ENCODE measurements around the gene TBXAS1. TPM values are rescaled to one million over a fixed set of nuclear protein-coding genes. Genes with fewer than 3 reads are reported as not detected.

The TBXAS1 gene
- total RNA-seq, 2 donors from 2014 or later = 3.6 to 10.6 TPM

DNA sequence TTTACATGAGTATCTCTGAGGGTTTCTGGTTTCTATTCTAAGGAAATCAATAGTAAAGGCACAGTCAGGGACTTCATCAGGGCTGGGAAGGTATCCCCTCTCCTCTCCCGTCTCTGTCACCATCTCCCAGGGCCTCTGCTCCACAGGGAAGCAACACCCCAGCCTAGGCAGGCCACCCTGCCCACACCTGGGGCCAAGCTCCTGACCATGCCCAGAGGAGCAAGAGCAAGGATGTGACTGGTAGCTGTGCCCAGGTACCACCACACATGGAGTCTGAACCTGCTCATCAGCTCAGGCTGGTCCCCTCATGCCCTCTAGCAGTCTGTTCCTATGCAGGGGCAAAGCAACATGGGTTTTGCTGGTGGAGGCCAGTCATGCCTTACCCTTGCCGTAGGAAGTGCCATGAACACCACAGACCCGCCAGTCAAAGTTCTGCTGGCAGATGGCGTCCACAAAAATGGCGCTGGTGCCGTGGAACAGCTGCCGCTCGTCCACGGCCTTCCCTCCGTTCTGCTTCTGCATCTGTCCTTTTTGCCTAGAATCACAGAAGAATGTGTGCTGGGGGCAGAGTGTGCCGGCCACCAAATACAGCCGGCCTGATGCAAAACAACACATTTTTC lies 196.9 kb downstream of the TBXAS1 start:
- peaks cover 11% of the 10 kb centered on the region for H3K4me1 ChIP-seq
- TF ChIP-seq, protein P1, sequence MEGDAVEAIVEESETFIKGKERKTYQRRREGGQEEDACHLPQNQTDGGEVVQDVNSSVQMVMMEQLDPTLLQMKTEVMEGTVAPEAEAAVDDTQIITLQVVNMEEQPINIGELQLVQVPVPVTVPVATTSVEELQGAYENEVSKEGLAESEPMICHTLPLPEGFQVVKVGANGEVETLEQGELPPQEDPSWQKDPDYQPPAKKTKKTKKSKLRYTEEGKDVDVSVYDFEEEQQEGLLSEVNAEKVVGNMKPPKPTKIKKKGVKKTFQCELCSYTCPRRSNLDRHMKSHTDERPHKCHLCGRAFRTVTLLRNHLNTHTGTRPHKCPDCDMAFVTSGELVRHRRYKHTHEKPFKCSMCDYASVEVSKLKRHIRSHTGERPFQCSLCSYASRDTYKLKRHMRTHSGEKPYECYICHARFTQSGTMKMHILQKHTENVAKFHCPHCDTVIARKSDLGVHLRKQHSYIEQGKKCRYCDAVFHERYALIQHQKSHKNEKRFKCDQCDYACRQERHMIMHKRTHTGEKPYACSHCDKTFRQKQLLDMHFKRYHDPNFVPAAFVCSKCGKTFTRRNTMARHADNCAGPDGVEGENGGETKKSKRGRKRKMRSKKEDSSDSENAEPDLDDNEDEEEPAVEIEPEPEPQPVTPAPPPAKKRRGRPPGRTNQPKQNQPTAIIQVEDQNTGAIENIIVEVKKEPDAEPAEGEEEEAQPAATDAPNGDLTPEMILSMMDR (IDR thresholded peaks at IDR 0.05) = no peak
- intact Hi-C loops (cut with DNase I) = no loop called here
- no peaks in the 10 kb centered on the region for H3K9me3 ChIP-seq
- H3K27me3 ChIP-seq = no peaks in the 10 kb centered on the region
- H3K4me3 ChIP-seq = no peak overlapping the region
- peaks cover 0 to 8% of the 10 kb centered on the region in 2 donors for H3K36me3 ChIP-seq (replicated peaks in 1 of 2; ENCODE audit: insufficient read depth in 1 of 2, low read depth in 2 of 2)
- DNase-seq = no peak
- H3K27ac ChIP-seq = no peak overlapping the region
- no peak for ATAC-seq
- 88 to 97% methylated on average over 12 of the region's 12 CpGs for WGBS, 2 donors

DNA sequence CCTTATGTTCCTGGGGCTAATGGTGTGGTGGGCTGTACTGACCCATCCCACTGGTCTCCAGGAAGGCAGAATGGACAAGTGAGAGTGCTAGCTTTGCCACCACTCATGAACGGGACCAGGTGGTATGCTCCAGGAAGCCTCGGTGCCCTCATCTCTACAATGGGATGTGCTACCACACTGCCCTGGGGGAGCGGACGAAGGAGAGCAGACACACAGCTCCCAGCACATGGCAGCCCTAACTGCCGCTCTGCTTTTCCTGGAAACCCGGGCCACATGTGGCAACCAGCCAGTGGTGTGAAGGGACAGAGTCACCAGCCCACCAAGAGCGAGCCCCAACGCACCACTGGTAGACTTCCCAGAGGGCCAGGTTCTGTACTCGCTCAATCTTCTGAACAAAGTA lies 197.9 kb downstream of the TBXAS1 start:
- Histone ChIP-seq H3K27me3 (no peaks in the 10 kb centered on the region), H3K27ac (no peak overlapping the region), H3K4me1 (peaks cover 11% of the 10 kb centered on the region), H3K36me3 (replicated peaks in 1 of 2; ENCODE audit: insufficient read depth in 1 of 2, low read depth in 2 of 2) (peaks cover 0 to 8% of the 10 kb centered on the region in 2 donors), H3K9me3 (no peaks in the 10 kb centered on the region), H3K4me3 (no peak overlapping the region)
- intact Hi-C loops (cut with DNase I) = no loop called here
- no peak for DNase-seq
- 94 to 96% methylated on average over 9 of the region's 9 CpGs for whole genome bisulfite sequencing, 2 donors
- TF ChIP-seq POLR2A (IDR thresholded peaks at IDR 0.05) = no peak
- TF ChIP-seq, protein P1 (IDR thresholded peaks at IDR 0.05) = no peak
- no peak for ATAC-seq

DNA sequence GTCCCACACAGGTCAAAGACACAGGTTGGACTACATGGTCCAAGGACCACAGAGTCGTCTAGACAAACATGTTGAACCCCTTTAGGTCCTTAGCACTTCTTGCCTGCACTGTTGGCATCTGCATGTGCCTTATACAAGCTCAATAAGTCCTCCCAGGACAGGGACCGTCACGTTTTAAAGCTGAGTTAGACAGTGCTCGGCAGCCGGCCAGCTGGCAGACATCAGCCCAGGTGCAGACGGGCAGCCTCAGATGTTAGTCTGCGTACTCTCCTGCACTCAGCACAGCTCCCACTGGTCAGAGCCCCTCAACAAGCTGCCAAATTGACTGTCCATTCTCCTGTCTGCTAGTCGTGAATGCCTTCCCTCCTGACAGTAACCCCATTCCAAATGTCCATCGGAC lies 198.8 kb downstream of the TBXAS1 start:
- H3K9me3 ChIP-seq = no peaks in the 10 kb centered on the region
- H3K4me1 ChIP-seq = peaks cover 4% of the 10 kb centered on the region
- ATAC-seq (no peak), DNase-seq (no peak)
- 87 to 88% methylated on average over 9 of the region's 9 CpGs for WGBS, 2 donors
- H3K27ac ChIP-seq = no peak overlapping the region
- TF ChIP-seq POLR2A (IDR thresholded peaks at IDR 0.05) = no peak
- TF ChIP-seq, protein P1 (IDR thresholded peaks at IDR 0.05) = no peak
- H3K4me3 ChIP-seq = no peak overlapping the region
- no peaks in the 10 kb centered on the region for H3K27me3 ChIP-seq
- H3K36me3 ChIP-seq (replicated peaks in 1 of 2; ENCODE audit: insufficient read depth in 1 of 2, low read depth in 2 of 2) = peaks cover 0 to 8% of the 10 kb centered on the region in 2 donors
- intact Hi-C loops (cut with DNase I) = no loop called here

DNA sequence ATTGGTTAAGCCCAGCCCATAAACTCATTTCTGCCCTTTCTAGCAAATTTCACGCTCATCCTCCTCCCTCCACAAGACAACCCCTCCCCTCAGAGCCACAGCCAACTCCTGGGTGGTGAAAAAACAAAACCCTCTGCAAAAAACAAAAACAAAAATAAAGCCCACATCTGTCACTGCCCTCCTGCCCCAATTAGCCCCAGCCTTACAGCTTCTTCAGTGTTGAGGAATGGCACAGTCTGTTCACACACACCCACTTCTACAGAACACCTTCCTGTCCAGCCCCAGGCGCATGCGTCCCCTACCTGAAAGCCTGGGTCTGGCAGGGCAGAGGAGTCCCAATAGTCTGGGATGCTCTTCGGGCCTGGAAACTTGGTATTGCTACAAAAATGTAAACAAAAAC lies 199.2 kb downstream of the TBXAS1 start:
- DNase-seq = no peak
- TF ChIP-seq, protein P1 (IDR thresholded peaks at IDR 0.05) = no peak
- TF ChIP-seq POLR2A (IDR thresholded peaks at IDR 0.05) = no peak
- H3K9me3 ChIP-seq = no peaks in the 10 kb centered on the region
- peaks cover 0 to 9% of the 10 kb centered on the region in 2 donors for H3K36me3 ChIP-seq (replicated peaks in 1 of 2; ENCODE audit: insufficient read depth in 1 of 2, low read depth in 2 of 2)
- no peak for ATAC-seq
- H3K27ac ChIP-seq = no peak overlapping the region
- no peak overlapping the region for H3K4me3 ChIP-seq
- 94 to 95% methylated on average over 4 of the region's 4 CpGs for whole genome bisulfite sequencing, 2 donors
- H3K27me3 ChIP-seq = no peaks in the 10 kb centered on the region
- intact Hi-C loops (cut with DNase I) = no loop called here
- H3K4me1 ChIP-seq = no peaks in the 10 kb centered on the region

DNA sequence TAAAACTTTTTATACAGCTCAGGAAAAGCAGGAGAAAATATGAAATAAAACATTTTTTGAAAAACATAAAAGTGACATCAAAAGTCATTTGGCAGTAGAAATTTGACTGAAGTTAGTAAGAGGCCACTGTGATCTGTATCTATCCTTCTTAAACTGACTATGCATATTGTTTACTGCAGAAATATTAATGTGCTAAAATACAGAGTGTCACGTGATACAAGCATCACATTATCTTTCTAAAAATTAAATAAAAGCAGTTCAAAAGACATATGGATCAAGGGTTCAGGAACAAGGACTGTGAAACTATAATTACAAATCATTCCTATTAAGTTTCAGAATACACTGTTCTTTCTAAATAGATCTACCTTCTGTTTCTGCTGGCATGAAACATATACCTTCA lies 200.0 kb downstream of the TBXAS1 start:
- H3K4me1 ChIP-seq = no peaks in the 10 kb centered on the region
- no peak for ATAC-seq
- peaks cover 0 to 10% of the 10 kb centered on the region in 2 donors for H3K36me3 ChIP-seq (replicated peaks in 1 of 2; ENCODE audit: insufficient read depth in 1 of 2, low read depth in 2 of 2)
- H3K4me3 ChIP-seq = no peak overlapping the region
- H3K9me3 ChIP-seq = no peaks in the 10 kb centered on the region
- TF ChIP-seq POLR2A (IDR thresholded peaks at IDR 0.05) = no peak
- 84 to 87% methylated on average over 1 of the region's 1 CpG for WGBS, 2 donors
- intact Hi-C loops (cut with DNase I) = no loop called here
- no peak overlapping the region for H3K27ac ChIP-seq
- DNase-seq = no peak
- no peaks in the 10 kb centered on the region for H3K27me3 ChIP-seq
